Neural cell (in vitro differentiated cells): Measurements from ENCODE around the gene TRAK1. TPM values are rescaled to one million over a fixed set of nuclear protein-coding genes. Genes with fewer than 3 reads are reported as not detected.

Experiments used
- H2AFZ ChIP-seq: fragments of 200-600, 300-800 bp; sonication (generic), shearing (Covaris generic); 2 replicates; pipeline ENCODE4 v1.6.0; 2014; ENCODE audit warnings: low read depth, mild to moderate bottlenecking, antibody characterized with exemption, low read length, moderate library complexity
- H3F3A ChIP-seq: fragments of 200-600 bp; shearing (Covaris generic); 2 replicates; pipeline ENCODE4 v1.6.1; 2016; ENCODE audit warnings: mild to moderate bottlenecking, moderate library complexity, mixed read lengths, antibody characterized with exemption, low read length; ENCODE audit not compliant: insufficient read depth, poor library complexity, severe bottlenecking
- H3K27ac ChIP-seq: fragments of 200-600, 300-800 bp; sonication (generic), shearing (Covaris generic); 2 replicates; pipeline ENCODE4 v1.5.1; 2014; ENCODE audit warnings: mild to moderate bottlenecking, low read length, moderate library complexity
- H3K27me3 ChIP-seq: fragments of 300-800, 200-600 bp; sonication (generic), shearing (Covaris generic); 2 replicates; pipeline ENCODE4 v1.6.0; 2014; ENCODE audit warnings: mild to moderate bottlenecking, low read depth, low read length, moderate library complexity; ENCODE audit not compliant: insufficient read depth
- H3K36me3 ChIP-seq: fragments of 300-800, 200-600 bp; sonication (generic), shearing (Covaris generic); 2 replicates; pipeline ENCODE4 v1.5.1; 2014; ENCODE audit warnings: mild to moderate bottlenecking, antibody characterized with exemption, low read length, moderate library complexity; ENCODE audit not compliant: insufficient read depth
- H3K4me2 ChIP-seq: fragments of 300-800, 200-600 bp; sonication (generic), shearing (Covaris generic); 2 replicates; pipeline ENCODE4 v1.6.0; 2014; ENCODE audit warnings: mild to moderate bottlenecking, low read length
- H3K4me3 ChIP-seq: fragments of 300-800, 200-600 bp; sonication (generic), shearing (Covaris generic); 2 replicates; pipeline ENCODE4 v1.5.1; 2014; ENCODE audit warnings: mild to moderate bottlenecking, low read length, moderate library complexity
- H3K79me2 ChIP-seq: fragments of 200-600 bp; shearing (Covaris generic); replicated peaks from 2 replicates; pipeline ENCODE4 v1.6.0; 2014; ENCODE audit warnings: mild to moderate bottlenecking, low read length, moderate library complexity; ENCODE audit not compliant: insufficient read depth
- H3K9ac ChIP-seq: fragments of 300-800, 200-600 bp; sonication (generic), shearing (Covaris generic); 2 replicates; pipeline ENCODE4 v1.6.1; 2016; ENCODE audit warnings: mild to moderate bottlenecking, low read length, mixed read lengths
- H3K9me2 ChIP-seq: fragments of 200-600 bp; shearing (Covaris generic); 2 replicates; pipeline ENCODE4 v1.6.1; 2016; ENCODE audit warnings: mild to moderate bottlenecking, low read length, mixed read lengths; ENCODE audit not compliant: insufficient read depth
- H3K9me3 ChIP-seq: fragments of 200-600, 300-800 bp; sonication (generic), shearing (Covaris generic); 2 replicates; pipeline ENCODE4 v1.6.1; 2016; ENCODE audit warnings: mild to moderate bottlenecking, mixed run types, low read length, moderate library complexity, mixed read lengths
- H4K20me1 ChIP-seq: fragments of 200-600 bp; shearing (Covaris generic); 2 replicates; pipeline ENCODE4 v1.6.1; 2016; ENCODE audit warnings: mild to moderate bottlenecking, mixed run types; ENCODE audit not compliant: insufficient read depth
- EP300 ChIP-seq: fragments of 450-650 bp; conservative IDR thresholded peaks from 2 replicates; pipeline ENCODE4 v1.6.1; 2014; ENCODE audit warnings: antibody characterized with exemption, mild to moderate bottlenecking, moderate library complexity; ENCODE audit not compliant: poor library complexity, severe bottlenecking
- EZH2 ChIP-seq: fragments of 200-600, 300-800 bp; shearing (Covaris generic), sonication (generic); IDR thresholded peaks from 2 replicates; pipeline ENCODE4 v1.6.1; 2014; ENCODE audit warnings: antibody characterized with exemption, low read length, borderline replicate concordance, mild to moderate bottlenecking; ENCODE audit not compliant: insufficient read depth, poor library complexity, severe bottlenecking
- MXI1 ChIP-seq: fragments of 450-650 bp; conservative IDR thresholded peaks from 2 replicates; pipeline ENCODE4 v1.6.1; 2014; ENCODE audit warnings: antibody characterized with exemption, mild to moderate bottlenecking; ENCODE audit not compliant: poor library complexity, severe bottlenecking
- POLR2AphosphoS5 ChIP-seq: IDR thresholded peaks from 2 replicates; pipeline ENCODE4 v1.6.1; 2012
- RAD21 ChIP-seq: fragments of 450-650 bp; conservative IDR thresholded peaks from 2 replicates; pipeline ENCODE4 v1.6.1; 2014; ENCODE audit warnings: antibody characterized with exemption, mild to moderate bottlenecking, moderate library complexity
- REST ChIP-seq: IDR thresholded peaks from 2 replicates; pipeline ENCODE4 v1.6.1; 2012; ENCODE audit warnings: borderline replicate concordance
- SMC3 ChIP-seq: fragments of 450-650 bp; conservative IDR thresholded peaks from 2 replicates; pipeline ENCODE4 v1.6.1; 2014; ENCODE audit warnings: antibody characterized with exemption, mild to moderate bottlenecking, moderate library complexity; ENCODE audit not compliant: poor library complexity
- TAF1 ChIP-seq: IDR thresholded peaks from 2 replicates; pipeline ENCODE4 v1.6.1; 2012; ENCODE audit warnings: low read depth
- polyA plus RNA-seq: library from polyadenylated mRNA; depleted of rRNA; stranded (reverse); fragments of >200 nt; gene quantifications from 2 replicates; pipeline ENCODE4 v1.2.3, GENCODE V29; 2014
- TF ChIP-seq, protein P1 (sequence below): fragments of 450-650 bp; IDR thresholded peaks from 2 replicates; pipeline ENCODE4 v1.5.1; 2014; ENCODE audit warnings: antibody characterized with exemption, mild to moderate bottlenecking, moderate library complexity; ENCODE audit not compliant: poor library complexity, severe bottlenecking

Gene TRAK1
- polyA plus RNA-seq, 1 donor from 2014 or later: 34.7 TPM

- no peak overlapping the region for H3K27ac ChIP-seq
- H3K9me2 ChIP-seq: no peaks in the 10 kb centered on the region
- H4K20me1 ChIP-seq: no peaks in the 10 kb centered on the region
- H3K4me3 ChIP-seq: no peak overlapping the region
- peaks cover 20% of the 10 kb centered on the region for H3K27me3 ChIP-seq
- no peaks in the 10 kb centered on the region for H3K79me2 ChIP-seq
- no peak overlapping the region for H3K9ac ChIP-seq
- TF ChIP-seq POLR2AphosphoS5 (no peak), TAF1 (no peak), SMC3 (no peak)
- TF ChIP-seq, protein P1, sequence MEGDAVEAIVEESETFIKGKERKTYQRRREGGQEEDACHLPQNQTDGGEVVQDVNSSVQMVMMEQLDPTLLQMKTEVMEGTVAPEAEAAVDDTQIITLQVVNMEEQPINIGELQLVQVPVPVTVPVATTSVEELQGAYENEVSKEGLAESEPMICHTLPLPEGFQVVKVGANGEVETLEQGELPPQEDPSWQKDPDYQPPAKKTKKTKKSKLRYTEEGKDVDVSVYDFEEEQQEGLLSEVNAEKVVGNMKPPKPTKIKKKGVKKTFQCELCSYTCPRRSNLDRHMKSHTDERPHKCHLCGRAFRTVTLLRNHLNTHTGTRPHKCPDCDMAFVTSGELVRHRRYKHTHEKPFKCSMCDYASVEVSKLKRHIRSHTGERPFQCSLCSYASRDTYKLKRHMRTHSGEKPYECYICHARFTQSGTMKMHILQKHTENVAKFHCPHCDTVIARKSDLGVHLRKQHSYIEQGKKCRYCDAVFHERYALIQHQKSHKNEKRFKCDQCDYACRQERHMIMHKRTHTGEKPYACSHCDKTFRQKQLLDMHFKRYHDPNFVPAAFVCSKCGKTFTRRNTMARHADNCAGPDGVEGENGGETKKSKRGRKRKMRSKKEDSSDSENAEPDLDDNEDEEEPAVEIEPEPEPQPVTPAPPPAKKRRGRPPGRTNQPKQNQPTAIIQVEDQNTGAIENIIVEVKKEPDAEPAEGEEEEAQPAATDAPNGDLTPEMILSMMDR: no peak
- no peak overlapping the region for H2AFZ ChIP-seq
- no peaks in the 10 kb centered on the region for H3F3A ChIP-seq
- no peaks in the 10 kb centered on the region for H3K36me3 ChIP-seq
- no peaks in the 10 kb centered on the region for H3K9me3 ChIP-seq
- no peak overlapping the region for H3K4me2 ChIP-seq
Measured at GRCh38 chr3:42267878-42268277, 176.7 kb downstream of the TRAK1 start.

DNA sequence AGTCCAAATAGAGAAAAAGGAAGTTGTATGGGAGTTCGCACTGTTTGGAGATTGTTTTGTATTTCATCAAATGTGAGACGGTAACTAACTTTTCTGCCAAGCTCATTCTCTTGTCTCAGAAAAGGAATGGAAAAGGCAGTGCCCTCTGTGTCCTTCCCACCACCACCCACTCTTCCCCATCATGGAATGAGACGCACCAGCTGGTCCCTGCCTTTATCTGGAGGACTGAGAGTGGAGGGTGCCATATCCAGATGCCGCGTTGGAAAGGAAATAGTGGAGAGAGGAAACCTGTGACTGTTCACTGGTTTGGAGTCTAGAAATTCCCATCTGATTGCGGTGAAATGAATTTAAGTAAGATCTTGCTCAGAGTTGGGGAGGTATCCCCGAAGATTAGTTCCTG, 178.5 kb downstream of the TRAK1 start:
- Histone ChIP-seq H2AFZ (no peak overlapping the region), H3K4me2 (no peak overlapping the region), H3K79me2 (no peaks in the 10 kb centered on the region), H3K9ac (no peak overlapping the region), H3K27me3 (peaks cover 2% of the 10 kb centered on the region), H3K27ac (no peak overlapping the region), H3K9me2 (no peaks in the 10 kb centered on the region), H3K36me3 (no peaks in the 10 kb centered on the region), H3K9me3 (no peaks in the 10 kb centered on the region), H3K4me3 (no peak overlapping the region), H3F3A (no peaks in the 10 kb centered on the region), H4K20me1 (no peaks in the 10 kb centered on the region)
- no peak for TF ChIP-seq RAD21
- no peak for TF ChIP-seq MXI1
- TF ChIP-seq EZH2: no peak
- TF ChIP-seq REST: no peak
- TF ChIP-seq, protein P1: no peak
- TF ChIP-seq POLR2AphosphoS5: no peak
- no peak for TF ChIP-seq TAF1
- TF ChIP-seq EP300: no peak
- no peak for TF ChIP-seq SMC3
